ENCODE measurements around the gene MAD1L1.

The MAD1L1 gene

DNA sequence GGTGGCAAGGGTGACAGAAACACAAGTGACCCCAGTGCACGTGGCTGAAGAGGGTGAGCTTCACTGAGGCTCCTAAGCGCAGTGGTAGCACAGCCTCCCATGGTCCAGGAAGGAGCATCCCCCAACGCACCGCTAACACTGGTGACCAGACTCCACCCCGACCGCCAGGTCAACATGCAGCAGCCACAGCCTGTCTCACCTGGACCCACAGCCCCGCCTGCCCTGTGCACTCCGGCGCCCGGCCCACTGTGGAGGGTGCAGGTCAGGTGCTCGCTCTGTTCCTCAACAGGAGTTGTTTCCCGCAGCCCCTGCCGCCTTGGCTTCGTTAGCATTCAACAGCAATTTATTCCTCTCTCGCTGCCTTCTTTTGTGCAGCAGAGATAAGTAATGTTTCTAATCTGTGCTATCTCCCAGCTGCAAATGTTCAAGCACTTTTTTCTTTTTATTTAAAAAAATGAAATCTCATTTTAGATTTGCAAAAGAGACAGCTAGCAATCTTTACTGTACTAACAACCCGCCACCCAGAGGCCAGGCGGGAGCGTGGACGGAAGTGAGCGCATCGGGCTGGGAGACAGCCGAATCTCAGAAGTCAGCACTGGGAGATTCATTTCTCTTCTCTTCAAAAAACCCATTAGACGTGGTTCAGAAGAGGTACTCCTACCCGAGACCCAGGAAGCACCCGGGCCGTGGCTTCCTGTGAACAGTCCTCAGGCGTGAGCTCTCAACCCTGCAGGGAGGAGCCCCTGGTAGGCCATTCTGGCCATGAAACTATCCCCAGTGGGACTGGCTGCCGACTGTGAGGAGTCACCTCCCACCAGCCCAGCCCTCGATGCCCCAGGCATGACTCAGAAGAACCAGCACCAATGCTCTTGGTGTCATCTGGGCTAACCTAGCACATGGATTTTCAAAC, 133.4 kb downstream of the MAD1L1 start:
- no peak for DNase-seq

DNA sequence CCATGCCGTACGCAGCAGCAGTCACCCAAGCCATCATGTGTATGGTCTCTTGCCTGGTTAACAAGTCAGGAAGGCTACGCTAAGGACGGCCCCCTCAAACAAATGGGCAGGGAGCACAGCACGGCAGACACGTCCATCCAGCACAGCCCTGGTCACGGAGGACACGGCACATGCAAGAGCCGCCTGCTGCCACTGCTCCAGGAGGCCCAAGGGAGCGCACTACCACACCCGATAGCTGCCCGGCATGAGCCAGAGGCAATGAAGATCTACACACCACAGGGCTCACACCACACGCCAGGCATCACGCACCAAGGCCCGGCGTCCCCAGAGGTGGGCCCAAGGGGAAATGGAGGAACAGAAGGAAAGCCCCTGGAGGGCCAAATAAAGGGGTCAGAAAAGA, 134.2 kb downstream of the MAD1L1 start:
- DNase-seq = no peak

DNA sequence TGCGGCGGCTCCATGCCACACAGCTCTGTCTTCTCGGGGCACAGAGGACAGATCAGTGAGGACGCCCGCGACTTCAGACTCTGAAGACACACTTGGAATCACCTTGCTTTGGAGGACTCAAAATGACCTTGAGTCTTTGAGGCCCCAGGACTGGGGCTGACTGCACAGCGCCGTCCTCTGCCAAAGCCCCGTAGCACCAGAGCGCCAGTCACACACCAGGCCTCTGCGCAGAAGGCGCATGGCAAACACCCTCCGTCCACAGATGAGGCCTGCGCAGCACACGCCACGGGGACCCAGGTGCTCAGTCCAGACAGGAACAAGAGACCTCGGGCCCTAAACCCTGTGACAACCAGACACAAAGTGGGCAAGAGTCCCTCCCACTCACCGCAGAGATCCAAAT, 134.7 kb downstream of the MAD1L1 start:
- DNase-seq = no peak

DNA sequence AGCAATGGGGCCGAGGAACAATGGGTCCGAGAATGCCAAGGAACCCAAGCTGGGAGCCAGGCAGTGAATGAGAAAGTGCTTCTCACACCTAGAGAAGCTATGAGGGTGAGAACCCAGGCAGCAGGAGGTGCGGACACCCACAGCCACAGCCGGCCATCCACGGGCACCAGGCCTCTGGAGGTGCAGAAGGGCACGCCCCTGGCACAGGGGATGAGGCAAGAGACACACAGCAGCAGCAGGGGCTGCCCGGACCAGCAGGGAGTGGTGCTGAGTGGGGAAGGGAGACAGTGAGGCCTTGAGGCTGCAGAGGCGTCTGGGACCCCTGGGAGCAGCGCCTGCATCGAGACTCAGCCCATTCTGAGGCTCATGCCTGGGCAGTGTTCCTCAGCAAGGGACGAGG, 135.3 kb downstream of the MAD1L1 start:
- DNase-seq = no peak

DNA sequence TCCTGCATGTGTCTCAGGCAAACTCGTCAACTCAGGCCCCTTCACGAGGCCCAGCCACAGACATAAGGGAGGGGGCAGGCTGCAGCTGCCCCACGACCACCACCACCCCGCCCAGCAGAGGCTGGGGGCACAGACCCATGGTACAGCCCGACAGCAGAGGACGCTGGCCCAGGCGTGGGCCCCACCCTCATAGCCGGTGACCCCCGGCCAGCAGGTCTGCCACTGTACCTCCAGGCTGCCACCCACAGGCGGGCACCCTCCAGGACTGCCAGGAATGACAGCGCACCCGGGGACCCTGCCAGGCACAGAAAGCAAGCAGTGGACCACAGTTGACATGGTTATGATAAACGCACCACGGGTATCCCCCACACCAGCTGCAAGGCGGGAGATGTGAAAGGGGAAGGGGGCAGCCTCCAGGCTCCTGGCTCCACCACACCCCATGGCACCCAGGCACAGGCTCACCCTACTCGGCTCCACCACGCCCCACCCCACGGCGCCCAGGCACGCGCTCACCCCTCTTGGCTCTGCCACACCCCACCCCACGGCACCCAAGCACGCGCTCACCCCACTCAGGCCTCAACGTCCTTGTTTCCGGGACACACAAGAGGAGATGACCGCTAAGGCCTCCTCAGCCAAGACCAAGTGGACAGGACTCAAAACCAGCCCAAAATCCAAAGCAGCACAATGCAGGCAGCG, 135.9 kb downstream of the MAD1L1 start:
- no peak for DNase-seq

DNA sequence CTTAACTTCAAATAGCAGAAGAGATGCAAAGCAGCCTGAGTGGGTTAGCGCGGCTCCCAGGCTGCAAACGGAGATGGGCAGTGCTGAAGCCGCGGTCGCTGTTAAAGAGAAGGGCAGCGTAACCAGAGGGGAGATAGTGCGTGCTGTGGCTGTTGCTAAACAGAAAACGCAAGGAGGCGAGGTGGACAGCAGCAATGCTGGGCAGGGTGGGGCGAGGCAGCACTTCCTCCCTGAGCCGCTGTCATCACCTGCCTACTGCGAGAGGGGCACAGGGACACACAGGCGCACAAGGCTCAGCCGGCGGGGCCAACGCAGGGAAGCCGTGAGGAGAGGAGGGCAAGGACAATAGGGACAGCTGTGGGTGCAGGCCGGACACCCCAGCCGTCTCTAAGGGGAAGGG, 137.3 kb downstream of the MAD1L1 start:
- no peak for DNase-seq

DNA sequence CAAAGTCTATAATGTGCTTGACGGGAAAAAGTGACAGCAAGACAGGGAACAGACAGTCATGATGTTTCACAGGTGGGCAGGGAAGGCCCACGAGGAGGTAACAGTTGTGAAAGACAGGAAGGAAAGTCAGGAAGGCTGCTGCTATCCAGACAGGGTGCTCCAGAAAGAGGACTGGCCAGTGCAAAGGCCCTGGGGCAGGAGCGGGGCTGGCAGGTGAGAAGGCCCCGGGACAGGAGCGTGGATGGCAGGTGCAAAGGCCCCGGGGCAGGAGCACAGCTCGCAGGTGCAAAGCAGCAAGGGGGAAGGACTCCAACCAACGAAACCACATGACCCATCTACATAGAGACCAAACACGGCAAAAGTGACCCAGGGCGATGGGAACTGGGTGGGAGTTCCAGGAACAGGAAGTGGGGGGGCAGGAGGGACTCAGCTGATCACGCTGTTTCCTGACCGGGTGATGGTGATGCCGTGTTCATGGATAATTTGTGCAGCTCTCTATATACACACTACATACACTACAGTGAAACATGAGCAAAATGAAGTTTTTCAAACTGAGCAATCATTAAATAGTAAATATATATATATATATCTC, 138.2 kb downstream of the MAD1L1 start:
- no peak for DNase-seq

DNA sequence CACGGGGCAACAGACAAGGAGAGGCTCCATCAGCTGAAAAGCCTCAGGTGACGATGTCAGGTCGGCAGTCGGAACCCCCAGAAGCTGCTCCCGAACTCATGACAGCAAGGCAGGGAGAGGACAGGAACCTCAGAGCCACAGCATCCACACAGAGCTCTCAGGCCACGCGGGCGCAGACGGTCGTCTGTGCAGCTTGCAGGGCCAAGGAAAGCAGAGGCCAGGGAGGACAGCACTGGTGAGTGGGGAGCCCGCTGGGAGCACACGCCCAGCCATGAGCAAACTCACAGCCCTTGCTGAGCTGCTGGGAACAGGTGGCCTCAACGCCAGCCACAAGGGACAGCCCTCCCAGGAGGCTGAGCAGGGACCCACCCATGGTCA, 138.9 kb downstream of the MAD1L1 start:
- DNase-seq = no peak

DNA sequence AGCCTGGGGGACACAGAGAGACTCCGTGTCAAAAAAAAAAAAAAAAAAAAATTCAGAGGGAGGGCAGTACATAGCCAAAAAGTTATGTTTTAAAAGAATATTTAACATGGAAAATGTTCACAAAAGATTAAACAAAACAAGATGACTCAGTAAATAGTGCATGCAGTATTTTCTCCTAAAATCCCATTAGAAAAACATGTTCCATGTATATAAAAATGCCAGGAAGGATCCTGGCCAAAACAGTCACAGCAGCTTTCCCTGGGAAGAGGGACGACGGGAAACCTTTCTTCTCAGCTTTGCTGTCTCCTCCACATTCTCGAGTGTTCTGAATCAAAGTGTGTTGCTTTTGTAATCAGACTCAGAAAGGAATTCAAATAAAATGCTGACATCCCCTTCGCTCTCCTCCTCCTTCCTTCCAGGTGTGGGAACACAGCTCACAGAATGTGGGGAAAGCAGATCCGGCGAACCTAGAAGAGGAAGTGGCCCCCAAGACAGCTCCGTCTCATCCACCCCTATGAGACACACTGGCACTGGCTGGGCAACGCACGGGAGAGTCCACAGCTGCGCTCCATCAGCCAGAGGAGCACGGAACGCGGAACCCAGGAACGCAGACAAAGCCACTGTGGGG, 139.4 kb downstream of the MAD1L1 start:
- DNase-seq = no peak

DNA sequence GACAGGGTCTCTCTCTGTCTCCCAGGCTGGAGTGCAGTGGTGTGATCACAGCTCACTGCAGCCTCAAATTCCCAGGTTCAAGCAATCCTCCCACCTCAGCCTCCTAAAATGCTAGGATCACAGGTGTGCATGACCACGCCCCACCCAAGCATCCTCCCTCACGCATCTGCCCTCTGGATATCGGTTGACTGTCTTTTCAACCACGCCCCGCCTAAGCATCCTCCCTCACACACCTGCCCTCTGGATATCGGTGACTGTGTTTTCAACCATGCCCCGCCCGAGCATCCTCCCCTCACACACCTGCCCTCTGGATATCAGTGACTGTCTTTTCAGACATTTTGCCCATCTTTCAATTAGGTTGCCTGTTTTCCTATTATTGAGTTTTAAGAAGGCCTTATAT, 140.5 kb downstream of the MAD1L1 start:
- DNase-seq = no peak

DNA sequence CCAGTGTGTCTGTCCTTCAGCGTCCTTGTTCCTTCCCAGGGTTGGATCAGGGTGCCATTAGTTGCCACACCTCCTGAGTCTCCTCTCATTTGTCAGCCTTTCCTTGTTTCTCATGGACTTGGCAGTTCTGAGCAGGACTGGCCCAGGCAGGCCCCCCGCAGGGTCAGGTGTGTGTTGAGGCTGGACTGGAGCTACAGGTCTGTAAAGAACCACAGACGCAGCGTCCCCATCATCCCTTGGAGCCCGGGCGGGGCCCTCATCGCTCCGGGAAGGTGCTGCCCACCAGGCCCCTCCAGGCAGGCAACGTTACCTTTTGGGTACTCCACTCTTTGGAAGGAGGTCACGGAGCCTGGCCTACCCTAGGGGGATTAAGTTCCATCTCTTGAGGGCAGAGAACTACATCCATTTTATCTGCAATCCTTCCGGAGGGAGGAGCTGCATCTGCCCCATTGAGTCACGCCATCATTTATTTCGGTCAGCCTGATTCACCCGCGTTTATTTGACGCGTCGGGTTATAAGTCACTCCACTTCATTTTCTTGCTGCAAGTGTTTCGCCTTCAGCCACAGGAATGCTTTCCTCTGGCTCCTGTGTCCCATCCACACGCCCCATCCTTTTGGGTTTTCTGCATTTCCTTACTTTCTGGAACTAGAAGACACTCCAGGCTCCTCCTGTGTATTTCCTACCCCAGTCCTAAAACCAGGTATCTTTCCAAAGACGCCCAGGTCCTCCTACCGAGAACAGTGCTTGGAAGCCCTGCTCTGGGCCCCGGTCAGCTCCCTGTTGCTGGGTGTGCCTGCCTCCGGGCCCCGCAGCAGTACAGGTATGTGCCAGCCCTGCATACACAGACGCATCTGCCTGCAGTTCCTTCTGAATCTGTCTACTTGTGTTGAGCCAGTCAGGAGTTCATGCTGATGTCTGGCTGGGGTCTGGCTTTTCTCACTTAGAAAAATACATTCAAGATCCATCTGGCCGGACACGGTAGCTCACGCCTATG, 141.9 kb downstream of the MAD1L1 start:
- DNase-seq = no peak

DNA sequence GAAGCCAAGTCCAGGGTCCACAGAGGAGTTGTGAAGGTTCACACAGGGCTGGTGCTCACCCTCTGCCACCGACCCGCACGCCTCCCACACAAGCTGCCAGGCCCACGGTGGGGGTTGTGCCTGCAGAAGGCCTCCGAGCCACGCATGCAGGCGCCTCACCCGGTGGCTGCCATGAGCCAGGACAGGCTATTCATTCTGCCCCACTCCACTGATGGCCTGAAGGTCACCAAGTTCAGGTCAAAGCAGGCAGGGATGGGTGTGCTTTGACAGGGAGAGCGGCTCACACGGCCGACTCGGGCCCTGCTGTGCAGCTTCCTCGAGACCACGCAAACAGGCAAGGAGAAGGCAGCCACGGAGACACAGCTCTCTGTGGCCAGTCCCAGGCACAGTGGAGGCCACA, 143.9 kb downstream of the MAD1L1 start:
- no peak for DNase-seq

DNA sequence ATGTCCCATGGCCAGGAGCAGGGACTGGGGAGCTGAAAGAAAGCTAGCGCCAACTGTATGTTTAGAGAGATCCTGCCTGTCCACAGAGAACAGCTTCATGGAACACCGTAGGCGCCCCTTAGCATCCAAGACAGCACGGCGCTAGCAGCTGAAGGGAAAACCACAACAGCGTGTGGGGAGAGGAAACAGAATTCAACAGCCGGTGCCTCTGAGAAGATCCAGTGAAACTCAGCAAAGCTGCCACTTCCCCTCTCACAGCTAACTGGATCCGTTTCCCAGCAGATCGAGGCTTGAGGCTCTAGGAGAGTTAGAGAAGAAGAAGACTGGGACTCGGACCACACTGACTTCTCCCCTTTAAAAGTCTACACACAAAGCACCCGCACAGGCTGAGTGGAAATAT, 145.0 kb downstream of the MAD1L1 start:
- no peak for DNase-seq

DNA sequence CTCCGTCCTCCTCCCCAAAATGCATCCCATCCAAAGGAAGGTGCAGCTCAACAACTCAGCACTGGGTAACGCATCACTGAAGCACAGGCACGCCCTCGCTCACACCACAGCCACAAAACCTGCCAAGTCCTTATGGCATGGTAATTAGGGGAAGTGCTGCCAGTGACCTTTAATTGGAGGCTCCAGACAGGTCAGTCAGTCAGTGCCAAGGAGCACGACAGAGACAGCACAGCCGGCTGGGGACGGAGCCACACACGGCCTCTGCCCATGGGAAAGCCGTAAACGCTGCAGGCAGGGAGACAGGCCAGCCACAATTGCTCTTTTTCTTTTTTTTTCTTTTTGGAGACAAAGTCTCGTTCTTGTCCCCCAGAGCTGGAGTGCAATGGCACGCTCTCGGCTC, 146.5 kb downstream of the MAD1L1 start:
- no peak for DNase-seq

DNA sequence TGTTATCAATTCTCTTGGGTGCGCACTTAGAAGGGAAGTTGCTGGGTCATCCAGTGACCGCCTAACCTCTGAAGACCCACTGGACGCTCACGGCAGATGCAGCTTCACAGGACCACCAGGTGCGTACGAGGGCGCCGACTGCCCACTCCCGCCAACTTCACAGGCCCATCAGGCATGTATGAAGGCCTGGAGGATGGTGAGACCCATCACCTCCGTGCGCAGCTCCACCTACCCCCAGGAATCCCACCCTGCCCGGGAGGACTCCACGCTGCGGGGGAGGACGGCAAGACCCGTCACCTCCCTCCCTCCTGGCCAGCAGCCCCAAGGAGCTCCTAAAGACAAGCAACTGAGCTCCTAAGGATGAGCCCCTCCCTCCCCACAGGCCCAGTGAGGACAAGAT, 146.9 kb downstream of the MAD1L1 start:
- no peak for DNase-seq

DNA sequence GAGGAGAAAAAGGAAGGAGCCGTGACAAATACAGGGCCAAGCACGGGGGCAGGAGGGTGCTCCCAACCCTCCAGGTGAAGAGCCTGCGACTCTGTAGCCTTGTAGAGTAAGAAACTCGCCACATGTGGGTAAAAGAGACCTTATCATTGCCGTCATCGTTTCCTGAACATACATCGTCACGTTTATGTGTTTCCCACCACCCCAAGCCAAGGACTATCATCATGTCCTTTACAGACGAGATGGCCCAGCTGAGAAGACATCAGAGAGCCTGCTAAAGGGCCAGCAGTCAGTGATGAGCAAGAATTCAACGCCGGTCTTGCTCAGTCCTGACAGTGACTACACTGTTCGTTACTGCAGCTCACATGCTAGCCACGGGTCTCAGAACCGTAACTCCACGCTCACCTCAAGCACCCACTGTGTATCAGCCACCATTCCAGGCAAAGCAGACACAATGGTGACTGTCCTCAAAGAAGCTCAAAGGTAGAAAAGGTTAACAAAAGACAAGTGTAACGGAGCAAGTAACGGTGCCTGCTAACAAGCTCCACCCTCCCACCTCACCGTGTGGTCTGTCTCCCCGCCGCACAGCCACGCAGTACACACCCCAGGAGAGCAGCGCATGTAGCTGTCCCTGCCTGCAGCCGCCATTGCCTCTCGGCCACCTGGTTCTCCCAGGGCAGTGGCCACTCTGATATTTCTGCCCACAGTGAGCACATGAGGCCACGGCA, 147.8 kb downstream of the MAD1L1 start:
- DNase-seq = no peak

DNA sequence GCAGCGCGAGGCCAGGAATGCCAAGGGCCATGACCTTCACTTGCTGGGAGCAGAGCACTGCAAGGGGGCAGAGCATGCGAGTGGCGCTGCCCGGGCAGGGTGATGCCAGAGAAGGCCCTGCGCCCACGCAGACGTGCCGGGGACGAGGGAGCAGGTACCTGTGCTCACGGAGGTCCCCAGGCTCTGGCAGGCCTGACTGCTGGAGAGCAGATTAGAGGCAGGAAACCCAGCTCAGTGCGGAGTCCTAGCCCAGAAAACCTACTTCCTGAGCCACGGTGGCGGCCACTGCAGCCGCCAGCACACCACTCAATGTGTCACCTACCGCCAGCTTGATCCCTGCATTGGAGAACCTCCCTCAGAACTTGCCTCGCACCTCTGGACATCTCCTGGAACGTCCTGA, 148.4 kb downstream of the MAD1L1 start:
- DNase-seq = no peak

DNA sequence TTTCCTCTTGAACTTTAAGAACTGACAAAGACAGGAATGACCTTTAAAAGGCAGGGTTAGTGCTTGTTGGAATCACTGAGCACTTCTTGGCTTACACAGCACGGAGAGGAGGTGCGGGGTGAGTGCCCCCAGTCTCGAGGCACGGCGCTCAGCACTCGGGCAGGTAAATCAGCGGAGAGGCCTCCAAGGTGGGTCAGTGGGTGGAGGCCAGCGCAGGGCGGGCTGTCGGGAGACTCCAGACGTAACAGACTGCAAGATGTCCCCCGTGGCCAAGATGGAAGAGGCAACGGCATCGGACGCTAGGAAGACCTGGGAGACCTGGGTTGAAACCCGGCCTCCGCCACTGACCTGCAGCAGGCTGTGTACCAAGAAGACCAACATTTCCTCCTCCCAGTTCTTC, 149.4 kb downstream of the MAD1L1 start:
- DNase-seq = no peak

DNA sequence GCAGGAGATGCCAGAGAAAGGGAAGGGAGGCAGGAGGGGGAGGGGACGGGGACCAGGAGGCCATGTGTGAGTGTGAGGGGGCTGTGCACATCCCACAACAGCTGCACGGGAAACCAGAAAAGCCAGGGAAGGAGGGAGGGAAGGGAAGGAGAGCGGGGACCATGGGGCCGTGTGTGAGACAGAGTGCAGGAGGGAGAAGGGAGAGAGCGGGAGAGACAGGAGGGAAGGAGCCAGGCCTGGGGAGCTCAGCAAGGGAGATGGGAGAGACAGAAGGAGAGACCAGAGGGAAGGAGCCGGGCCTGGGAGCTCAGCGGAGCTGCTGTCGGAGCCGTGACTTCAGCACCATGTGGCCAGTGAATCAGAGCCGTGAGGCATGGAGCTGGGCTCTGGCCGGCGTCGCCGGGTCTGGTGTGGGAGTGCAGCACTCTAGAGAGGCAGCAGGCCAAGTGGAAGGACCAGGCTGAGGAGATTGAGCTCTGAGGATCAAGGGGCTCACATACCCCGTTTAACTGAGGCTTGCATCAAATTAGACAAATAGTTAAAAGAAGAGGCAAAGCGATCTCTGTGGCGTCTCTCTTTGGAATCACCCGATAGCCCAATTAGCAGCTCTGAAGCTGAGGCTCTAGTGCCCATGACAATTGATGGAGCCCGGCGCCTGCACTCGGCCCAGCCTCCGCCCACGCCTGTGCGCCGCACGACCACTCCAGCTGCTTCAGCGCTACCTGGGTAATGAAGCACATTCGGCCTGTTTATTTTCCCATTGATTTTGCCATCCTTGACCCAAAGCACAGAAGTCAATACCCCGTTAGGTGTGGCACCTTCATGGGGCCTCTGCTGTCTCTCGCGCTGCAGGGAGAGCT, 150.4 kb downstream of the MAD1L1 start:
- no peak for DNase-seq

DNA sequence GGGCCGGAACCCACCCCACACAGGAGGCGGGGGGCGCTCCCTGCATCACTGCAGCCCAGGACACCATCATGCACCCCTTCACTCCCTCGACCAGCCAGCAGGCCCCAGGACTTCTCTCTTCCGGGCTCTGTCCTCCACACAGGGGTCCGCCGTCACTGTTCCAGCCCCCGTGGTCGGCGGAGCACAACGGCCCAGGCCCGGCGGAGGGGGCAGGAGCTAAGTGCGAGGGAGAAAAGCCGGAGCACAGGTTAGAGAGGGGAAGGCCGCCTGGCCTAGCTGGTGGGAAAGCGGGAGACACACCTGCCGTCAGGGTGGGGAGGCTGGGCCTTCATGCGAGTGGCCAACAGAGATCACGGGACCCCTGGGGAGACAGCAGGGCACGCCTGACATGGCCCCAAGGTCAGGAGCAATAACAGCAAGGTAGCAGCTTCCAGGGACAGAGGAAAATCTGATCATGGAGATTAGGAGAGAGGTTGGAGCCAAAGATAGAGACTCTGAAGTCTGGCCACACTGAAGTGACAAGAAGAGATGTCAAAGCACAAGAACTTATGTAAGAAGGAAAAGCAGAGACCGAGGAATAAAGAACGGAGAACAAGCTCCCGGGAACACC, 151.1 kb downstream of the MAD1L1 start:
- DNase-seq = no peak
